Measurements from ENCODE around the gene ITFG1.

DNA sequence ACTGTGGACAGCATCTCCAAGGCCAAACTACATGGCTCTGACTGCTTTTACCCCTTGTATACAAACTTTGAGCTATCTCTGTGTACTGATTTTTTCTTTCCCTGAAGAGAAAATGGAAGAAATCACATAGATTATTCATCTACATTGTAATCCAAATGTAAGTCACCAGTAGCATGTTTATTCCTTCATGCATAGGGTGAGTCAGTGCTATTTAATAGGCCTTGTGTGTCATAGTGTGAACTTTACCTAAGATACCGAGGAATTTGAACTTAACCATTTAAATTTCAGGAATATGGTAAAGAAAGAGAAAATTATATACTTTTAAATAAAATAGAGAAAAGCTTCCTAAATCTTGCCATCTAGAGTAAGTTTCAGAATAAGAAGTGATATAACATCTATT, 16.8 kb upstream of the ITFG1 start:
- TF ChIP-seq, protein P1, sequence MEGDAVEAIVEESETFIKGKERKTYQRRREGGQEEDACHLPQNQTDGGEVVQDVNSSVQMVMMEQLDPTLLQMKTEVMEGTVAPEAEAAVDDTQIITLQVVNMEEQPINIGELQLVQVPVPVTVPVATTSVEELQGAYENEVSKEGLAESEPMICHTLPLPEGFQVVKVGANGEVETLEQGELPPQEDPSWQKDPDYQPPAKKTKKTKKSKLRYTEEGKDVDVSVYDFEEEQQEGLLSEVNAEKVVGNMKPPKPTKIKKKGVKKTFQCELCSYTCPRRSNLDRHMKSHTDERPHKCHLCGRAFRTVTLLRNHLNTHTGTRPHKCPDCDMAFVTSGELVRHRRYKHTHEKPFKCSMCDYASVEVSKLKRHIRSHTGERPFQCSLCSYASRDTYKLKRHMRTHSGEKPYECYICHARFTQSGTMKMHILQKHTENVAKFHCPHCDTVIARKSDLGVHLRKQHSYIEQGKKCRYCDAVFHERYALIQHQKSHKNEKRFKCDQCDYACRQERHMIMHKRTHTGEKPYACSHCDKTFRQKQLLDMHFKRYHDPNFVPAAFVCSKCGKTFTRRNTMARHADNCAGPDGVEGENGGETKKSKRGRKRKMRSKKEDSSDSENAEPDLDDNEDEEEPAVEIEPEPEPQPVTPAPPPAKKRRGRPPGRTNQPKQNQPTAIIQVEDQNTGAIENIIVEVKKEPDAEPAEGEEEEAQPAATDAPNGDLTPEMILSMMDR (IDR thresholded peaks at IDR 0.05) = no peak
- TF ChIP-seq POLR2A (IDR thresholded peaks at IDR 0.05) = no peak

Data from breast epithelium (tissue), 3 donors.